ENCODE data around the gene CLK2. TPM values are rescaled to one million over a fixed set of nuclear protein-coding genes. Genes with fewer than 3 reads are reported as not detected.
A peak's percentile ranks its signal among the peaks of the same experiment; 100 is the strongest.
"Not testable (repeated sequence)": the region's sequence is repeated elsewhere in the genome, so short reads cannot be mapped to it uniquely, and the experiment has no call there.

CLK2 gene
- total and polyA plus RNA-seq, 2 donors (not counting 1 experiment from before 2014, with no cell fraction given) = 26.8 to 34.0 TPM

- Histone ChIP-seq H3K4me3 (replicated peaks in 1 of 4; ENCODE audit: control extremely low read depth in 1 of 4, insufficient read depth in 1 of 4, low read depth in 3 of 4, low read length in 4 of 4) (no peak overlapping the region), H2AFZ (ENCODE audit: low read length) (no peak overlapping the region), H3K4me1 (ENCODE audit: control insufficient read depth, extremely low read depth, insufficient read depth, low read length) (peaks cover 16% of the 10 kb centered on the region), H4K20me1 (ENCODE audit: control insufficient read depth, extremely low read depth, insufficient read depth, low read length) (no peaks in the 10 kb centered on the region), H3K4me2 (ENCODE audit: extremely low read depth, insufficient read depth, low read length) (no peak overlapping the region), H3K9me3 (ENCODE audit: control insufficient read depth, insufficient read depth, low read depth, low read length) (no peaks in the 10 kb centered on the region), H3K9ac (ENCODE audit: insufficient read depth, low read length) (no peak overlapping the region), H3K27ac (ENCODE audit: insufficient read depth, low read length) (no peak overlapping the region), H3K79me2 (ENCODE audit: control insufficient read depth, insufficient read depth, low read length) (peaks cover 11% of the 10 kb centered on the region), H3K36me3 (ENCODE audit: control insufficient read depth, insufficient read depth, low read length) (no peaks in the 10 kb centered on the region), H3K27me3 (ENCODE audit: control insufficient read depth, insufficient read depth, low read length) (no peaks in the 10 kb centered on the region)
- DNase-seq (ENCODE audit: low read depth in 2 of 2) = no peak
- TF ChIP-seq, protein P1, sequence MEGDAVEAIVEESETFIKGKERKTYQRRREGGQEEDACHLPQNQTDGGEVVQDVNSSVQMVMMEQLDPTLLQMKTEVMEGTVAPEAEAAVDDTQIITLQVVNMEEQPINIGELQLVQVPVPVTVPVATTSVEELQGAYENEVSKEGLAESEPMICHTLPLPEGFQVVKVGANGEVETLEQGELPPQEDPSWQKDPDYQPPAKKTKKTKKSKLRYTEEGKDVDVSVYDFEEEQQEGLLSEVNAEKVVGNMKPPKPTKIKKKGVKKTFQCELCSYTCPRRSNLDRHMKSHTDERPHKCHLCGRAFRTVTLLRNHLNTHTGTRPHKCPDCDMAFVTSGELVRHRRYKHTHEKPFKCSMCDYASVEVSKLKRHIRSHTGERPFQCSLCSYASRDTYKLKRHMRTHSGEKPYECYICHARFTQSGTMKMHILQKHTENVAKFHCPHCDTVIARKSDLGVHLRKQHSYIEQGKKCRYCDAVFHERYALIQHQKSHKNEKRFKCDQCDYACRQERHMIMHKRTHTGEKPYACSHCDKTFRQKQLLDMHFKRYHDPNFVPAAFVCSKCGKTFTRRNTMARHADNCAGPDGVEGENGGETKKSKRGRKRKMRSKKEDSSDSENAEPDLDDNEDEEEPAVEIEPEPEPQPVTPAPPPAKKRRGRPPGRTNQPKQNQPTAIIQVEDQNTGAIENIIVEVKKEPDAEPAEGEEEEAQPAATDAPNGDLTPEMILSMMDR (conservative IDR thresholded peaks at IDR 0.05 in 1 of 2, IDR thresholded peaks at IDR 0.05 in 1 of 2; ENCODE audit: low read depth in 1 of 2, low read length in 2 of 2) = no peak
- no peak for TF ChIP-seq EZH2 (IDR thresholded peaks at IDR 0.05; ENCODE audit: low read length, missing control alignments)
Observed at GRCh38 chr1:155223047-155223446, 50.3 kb downstream of the CLK2 start.

DNA sequence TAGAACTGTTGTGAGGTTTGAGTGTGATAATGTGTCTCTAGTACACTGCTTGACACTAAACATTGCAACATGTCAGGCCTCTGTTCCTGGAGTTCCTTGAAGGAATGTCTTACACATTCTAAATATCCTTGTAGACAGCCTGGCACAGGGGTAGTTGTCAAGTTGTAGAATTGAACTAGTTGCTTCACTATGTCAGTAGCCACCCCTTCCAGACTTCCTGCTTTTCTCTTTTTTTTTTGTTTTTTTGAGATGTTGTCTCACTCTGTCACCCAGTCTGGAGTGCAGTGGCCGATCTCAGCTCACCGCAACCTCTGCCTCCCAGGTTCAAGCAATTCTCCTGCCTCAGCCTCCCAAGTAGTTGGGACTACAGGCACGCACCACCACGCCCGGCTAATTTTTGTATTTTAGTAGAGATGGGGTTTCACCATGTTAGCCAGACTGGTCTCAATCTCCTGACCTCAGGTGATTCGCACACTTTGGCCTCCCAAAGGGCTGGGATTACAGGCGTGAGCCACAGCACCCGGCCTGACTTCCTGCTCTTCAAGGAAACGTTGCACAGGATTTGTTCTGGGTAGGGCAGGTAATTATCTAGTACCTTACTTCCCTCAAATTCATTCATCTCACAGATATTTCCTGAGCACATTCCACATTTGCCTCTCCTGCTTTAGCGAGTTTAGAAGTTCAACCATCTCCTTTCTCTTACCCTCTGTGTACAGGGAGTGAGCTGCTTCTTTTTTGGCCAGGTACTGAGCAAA, 52.9 kb downstream of the CLK2 start:
- not testable (repeated sequence) for H3K27me3 ChIP-seq (ENCODE audit: control insufficient read depth, insufficient read depth, low read length); H3K4me2 ChIP-seq (ENCODE audit: extremely low read depth, insufficient read depth, low read length); H2AFZ ChIP-seq (ENCODE audit: low read length); H3K27ac ChIP-seq (ENCODE audit: insufficient read depth, low read length); H4K20me1 ChIP-seq (ENCODE audit: control insufficient read depth, extremely low read depth, insufficient read depth, low read length); DNase-seq (ENCODE audit: low read depth in 2 of 2); H3K36me3 ChIP-seq (ENCODE audit: control insufficient read depth, insufficient read depth, low read length); H3K4me1 ChIP-seq (ENCODE audit: control insufficient read depth, extremely low read depth, insufficient read depth, low read length); H3K9me3 ChIP-seq (ENCODE audit: control insufficient read depth, insufficient read depth, low read depth, low read length); H3K4me3 ChIP-seq (replicated peaks in 1 of 4; ENCODE audit: control extremely low read depth in 1 of 4, insufficient read depth in 1 of 4, low read depth in 3 of 4, low read length in 4 of 4); H3K79me2 ChIP-seq (ENCODE audit: control insufficient read depth, insufficient read depth, low read length); H3K9ac ChIP-seq (ENCODE audit: insufficient read depth, low read length)

GRCh38 chr1:155219592-155220031, 53.7 kb downstream of the CLK2 start:
- no peak for TF ChIP-seq EZH2 (IDR thresholded peaks at IDR 0.05; ENCODE audit: low read length, missing control alignments)
- TF ChIP-seq, protein P1 (conservative IDR thresholded peaks at IDR 0.05 in 1 of 2, IDR thresholded peaks at IDR 0.05 in 1 of 2; ENCODE audit: low read depth in 1 of 2, low read length in 2 of 2) = no peak
- no peaks in the 10 kb centered on the region for H4K20me1 ChIP-seq (ENCODE audit: control insufficient read depth, extremely low read depth, insufficient read depth, low read length)
- no peak overlapping the region for H3K4me3 ChIP-seq (replicated peaks in 1 of 4; ENCODE audit: control extremely low read depth in 1 of 4, insufficient read depth in 1 of 4, low read depth in 3 of 4, low read length in 4 of 4)
- peaks cover 5% of the 10 kb centered on the region for H3K4me1 ChIP-seq (ENCODE audit: control insufficient read depth, extremely low read depth, insufficient read depth, low read length)
- DNase-seq (ENCODE audit: low read depth in 2 of 2) = peak in 1 of 2 donors; percentile 20
- H3K79me2 ChIP-seq (ENCODE audit: control insufficient read depth, insufficient read depth, low read length) = no peaks in the 10 kb centered on the region
- no peak overlapping the region for H3K4me2 ChIP-seq (ENCODE audit: extremely low read depth, insufficient read depth, low read length)
- no peaks in the 10 kb centered on the region for H3K27me3 ChIP-seq (ENCODE audit: control insufficient read depth, insufficient read depth, low read length)
- no peaks in the 10 kb centered on the region for H3K36me3 ChIP-seq (ENCODE audit: control insufficient read depth, insufficient read depth, low read length)
- no peak overlapping the region for H3K9ac ChIP-seq (ENCODE audit: insufficient read depth, low read length)
- H2AFZ ChIP-seq (ENCODE audit: low read length) = peak overlapping the region; percentile 30
- no peak overlapping the region for H3K27ac ChIP-seq (ENCODE audit: insufficient read depth, low read length)
- H3K9me3 ChIP-seq (ENCODE audit: control insufficient read depth, insufficient read depth, low read depth, low read length) = no peaks in the 10 kb centered on the region

Measured in fibroblast of lung (primary cell).